ENCODE data around the gene COPZ2. TPM values are rescaled to one million over a fixed set of nuclear protein-coding genes. Genes with fewer than 3 reads are reported as not detected.

Gene COPZ2
- total RNA-seq, 1 donor from 2014 or later: 34.4 TPM

DNA sequence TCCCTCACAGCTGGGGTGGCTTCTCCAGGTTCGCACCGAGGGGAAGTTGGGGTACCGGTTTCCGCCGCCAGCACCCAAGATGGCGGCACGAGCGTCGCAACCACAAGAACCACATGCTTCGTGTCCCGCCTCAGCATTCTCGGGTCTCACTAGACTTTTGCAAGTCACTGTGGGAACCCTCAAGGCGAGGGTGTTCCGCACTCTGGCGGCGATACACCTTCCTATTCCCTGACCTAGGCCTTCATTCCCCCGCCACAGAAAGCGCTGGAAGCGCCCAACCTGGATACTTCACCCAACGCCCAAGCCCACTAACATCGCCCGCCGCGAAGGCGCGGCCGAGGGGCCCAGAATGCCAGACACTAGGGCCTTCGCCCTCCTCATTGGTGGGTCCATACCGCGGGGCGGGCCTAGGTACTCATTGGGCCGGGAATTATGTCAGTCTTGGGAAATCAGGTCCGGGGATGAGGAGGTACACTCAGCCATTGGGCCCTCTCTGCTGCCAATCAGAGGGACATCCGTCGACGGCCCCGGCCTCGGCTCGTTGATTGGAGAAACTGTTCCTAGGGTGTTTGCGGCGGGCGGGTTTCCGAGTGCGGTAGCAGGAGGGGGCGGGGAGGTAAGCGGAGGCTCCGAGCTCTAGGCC, 10.3 kb upstream of the COPZ2 start, which contains the start of gene NFE2L1:
TSS of gene NFE2L1 (plus strand) at position 619 of the 643 bp plus-strand sequence. CDS start 2,760 bp downstream, outside the sequence.
- H3K36me3 ChIP-seq: peaks cover 0 to 6% of the 10 kb centered on the region in 2 donors
- H3K9me3 ChIP-seq: no peaks in the 10 kb centered on the region
- intact Hi-C loops (cut with DNase I): no loop called here
- peak within 1 kb of the TSS; percentile 80 to 87 for H3K4me3 ChIP-seq
- peak in 1 of 2 donors; percentile 100 for DNase-seq (ENCODE audit: extremely low spot score in 2 of 2)
- H3K27me3 ChIP-seq: no peaks in the 10 kb centered on the region
- TF ChIP-seq POLR2A (IDR thresholded peaks at IDR 0.05) (peak in 1 of 2 donors; percentile 63), POLR2AphosphoS5 (IDR thresholded peaks at IDR 0.05; ENCODE audit: insufficient read depth in 1 of 2, low read depth in 1 of 2) (peak; percentile 89 to 97)
- TF ChIP-seq, protein P1, sequence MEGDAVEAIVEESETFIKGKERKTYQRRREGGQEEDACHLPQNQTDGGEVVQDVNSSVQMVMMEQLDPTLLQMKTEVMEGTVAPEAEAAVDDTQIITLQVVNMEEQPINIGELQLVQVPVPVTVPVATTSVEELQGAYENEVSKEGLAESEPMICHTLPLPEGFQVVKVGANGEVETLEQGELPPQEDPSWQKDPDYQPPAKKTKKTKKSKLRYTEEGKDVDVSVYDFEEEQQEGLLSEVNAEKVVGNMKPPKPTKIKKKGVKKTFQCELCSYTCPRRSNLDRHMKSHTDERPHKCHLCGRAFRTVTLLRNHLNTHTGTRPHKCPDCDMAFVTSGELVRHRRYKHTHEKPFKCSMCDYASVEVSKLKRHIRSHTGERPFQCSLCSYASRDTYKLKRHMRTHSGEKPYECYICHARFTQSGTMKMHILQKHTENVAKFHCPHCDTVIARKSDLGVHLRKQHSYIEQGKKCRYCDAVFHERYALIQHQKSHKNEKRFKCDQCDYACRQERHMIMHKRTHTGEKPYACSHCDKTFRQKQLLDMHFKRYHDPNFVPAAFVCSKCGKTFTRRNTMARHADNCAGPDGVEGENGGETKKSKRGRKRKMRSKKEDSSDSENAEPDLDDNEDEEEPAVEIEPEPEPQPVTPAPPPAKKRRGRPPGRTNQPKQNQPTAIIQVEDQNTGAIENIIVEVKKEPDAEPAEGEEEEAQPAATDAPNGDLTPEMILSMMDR (IDR thresholded peaks at IDR 0.05): no peak
- H3K4me1 ChIP-seq: peaks cover 65% of the 10 kb centered on the region
- H3K27ac ChIP-seq: peak within 1 kb of the TSS; percentile 99

DNA sequence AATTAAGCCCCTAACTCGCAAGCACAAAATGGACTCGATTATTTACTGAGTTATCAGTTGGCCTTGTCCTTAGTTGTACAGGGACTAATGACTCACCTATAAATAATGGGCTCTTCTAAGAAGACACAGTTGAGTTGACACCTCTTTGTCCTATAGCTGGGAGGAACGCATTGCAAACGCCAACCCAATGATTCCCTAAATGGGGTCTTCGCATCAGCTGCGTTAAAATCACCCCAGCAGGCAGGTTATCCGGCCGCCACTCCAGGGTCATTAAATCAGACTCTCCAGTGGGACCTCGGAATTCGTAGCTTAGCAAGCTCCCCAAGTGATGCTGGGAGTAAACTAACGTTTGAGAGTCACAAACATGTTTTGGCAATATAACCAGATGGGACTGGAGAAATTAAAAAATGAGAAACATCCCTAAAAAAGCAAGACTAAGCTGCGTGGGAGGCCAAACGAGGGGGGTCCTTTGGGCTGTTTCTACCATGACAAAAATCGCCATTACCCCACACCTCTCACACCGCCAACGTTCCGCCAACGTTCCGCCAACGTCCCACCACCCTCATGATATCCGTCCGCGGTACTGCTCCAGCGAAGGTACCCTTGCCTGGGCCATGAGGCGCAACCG, 9.6 kb upstream of the COPZ2 start:
- DNase-seq (ENCODE audit: extremely low spot score in 2 of 2): no peak
- Histone ChIP-seq H3K36me3 (peaks cover 0 to 6% of the 10 kb centered on the region in 2 donors), H3K4me3 (peak overlapping the region; percentile 80 to 87), H3K4me1 (peaks cover 58% of the 10 kb centered on the region), H3K9me3 (no peaks in the 10 kb centered on the region), H3K27me3 (no peaks in the 10 kb centered on the region), H3K27ac (peak overlapping the region; percentile 99)
- intact Hi-C loops (cut with DNase I): no loop called here
- TF ChIP-seq POLR2A (IDR thresholded peaks at IDR 0.05): no peak
- no peak for TF ChIP-seq POLR2AphosphoS5 (IDR thresholded peaks at IDR 0.05; ENCODE audit: insufficient read depth in 1 of 2, low read depth in 1 of 2)
- TF ChIP-seq, protein P1 (IDR thresholded peaks at IDR 0.05): no peak

DNA sequence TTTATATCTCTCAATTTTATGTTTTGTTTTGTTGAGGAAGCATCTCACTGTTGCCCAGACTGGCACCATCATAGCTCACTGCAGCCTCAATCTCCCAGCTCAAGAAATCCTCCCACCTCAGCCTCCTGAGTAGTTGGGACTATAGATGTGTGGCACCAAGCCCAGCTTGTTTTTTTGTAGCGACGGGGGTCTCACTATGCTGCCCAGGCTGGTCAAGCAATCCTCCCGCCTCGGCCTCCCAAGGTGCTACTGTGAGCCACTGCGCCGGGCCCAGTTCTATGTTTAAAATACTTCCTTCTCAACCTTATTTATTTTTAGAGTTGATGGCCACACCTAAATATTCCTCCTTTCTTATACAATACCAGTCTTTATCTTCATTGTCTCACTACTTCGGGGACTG, 8.7 kb upstream of the COPZ2 start:
- H3K27ac ChIP-seq: peak overlapping the region; percentile 99
- no peak for DNase-seq (ENCODE audit: extremely low spot score in 2 of 2)
- intact Hi-C loops (cut with DNase I): no loop called here
- H3K4me1 ChIP-seq: peaks cover 49% of the 10 kb centered on the region
- peaks cover 0 to 4% of the 10 kb centered on the region in 2 donors for H3K36me3 ChIP-seq
- H3K9me3 ChIP-seq: no peaks in the 10 kb centered on the region
- H3K4me3 ChIP-seq: no peak overlapping the region
- H3K27me3 ChIP-seq: no peaks in the 10 kb centered on the region
- TF ChIP-seq POLR2A (IDR thresholded peaks at IDR 0.05) (no peak), POLR2AphosphoS5 (IDR thresholded peaks at IDR 0.05; ENCODE audit: insufficient read depth in 1 of 2, low read depth in 1 of 2) (no peak)
- TF ChIP-seq, protein P1 (IDR thresholded peaks at IDR 0.05): no peak

DNA sequence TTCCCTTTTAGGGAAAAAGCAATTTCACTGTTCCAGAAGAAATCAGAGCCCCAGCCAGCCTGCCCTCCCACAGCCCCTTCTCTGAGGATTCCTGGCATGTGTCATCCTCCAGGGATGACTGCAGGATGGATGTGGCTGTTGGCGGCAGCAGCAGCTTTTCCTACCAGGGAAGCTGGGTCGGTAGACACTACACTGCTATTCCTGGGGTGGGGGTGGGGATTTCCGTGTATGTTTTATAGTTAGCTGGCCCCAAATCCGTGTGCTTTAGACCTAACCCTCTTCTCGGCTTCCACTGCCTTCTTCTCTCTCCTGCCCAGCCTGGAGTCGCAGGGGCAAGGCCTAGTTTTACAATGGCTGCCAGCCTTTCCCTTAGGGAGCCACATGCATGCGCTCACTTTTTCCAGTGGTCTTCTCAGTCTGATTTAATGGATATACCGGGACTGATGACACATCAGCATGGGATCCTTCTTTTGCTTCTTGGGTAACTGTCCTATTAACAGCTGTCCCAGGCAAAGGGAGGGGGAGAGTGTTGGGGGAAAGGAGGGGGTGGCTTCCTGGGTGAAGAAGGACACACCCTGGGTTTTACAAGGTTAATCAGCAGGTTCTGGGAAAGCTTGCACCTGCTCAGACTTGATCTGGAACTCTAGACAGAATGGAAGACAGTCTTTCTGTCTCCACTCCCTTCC, 7.9 kb upstream of the COPZ2 start:
- TF ChIP-seq POLR2A (IDR thresholded peaks at IDR 0.05) (no peak), POLR2AphosphoS5 (IDR thresholded peaks at IDR 0.05; ENCODE audit: insufficient read depth in 1 of 2, low read depth in 1 of 2) (peak in 1 of 2 donors; percentile 59)
- no peaks in the 10 kb centered on the region for H3K27me3 ChIP-seq
- intact Hi-C loops (cut with DNase I): no loop called here
- DNase-seq (ENCODE audit: extremely low spot score in 2 of 2): no peak
- no peak overlapping the region for H3K4me3 ChIP-seq
- peaks cover 41% of the 10 kb centered on the region for H3K4me1 ChIP-seq
- H3K9me3 ChIP-seq: no peaks in the 10 kb centered on the region
- peak overlapping the region; percentile 99 for H3K27ac ChIP-seq
- H3K36me3 ChIP-seq: no peaks in the 10 kb centered on the region

DNA sequence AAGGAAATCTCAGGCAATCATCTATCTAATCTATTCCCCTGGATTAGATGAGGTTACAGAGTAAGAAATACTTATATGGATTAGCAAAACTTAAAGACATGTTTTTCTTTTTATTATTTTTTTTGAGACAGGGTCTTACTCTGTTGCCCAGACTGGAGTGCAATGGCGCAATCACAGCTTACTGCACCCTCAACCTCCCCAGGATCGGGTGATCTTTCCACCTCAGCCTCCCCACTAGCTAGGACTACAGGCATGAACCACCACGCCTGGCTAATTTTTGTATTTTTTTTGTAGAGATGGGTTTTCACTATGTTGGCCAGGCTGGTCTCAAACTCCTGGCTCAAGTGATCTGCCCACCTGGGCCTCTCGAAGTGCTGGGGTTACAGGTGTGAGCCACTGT, 7.3 kb upstream of the COPZ2 start:
- peaks cover 34% of the 10 kb centered on the region for H3K4me1 ChIP-seq
- TF ChIP-seq, protein P1 (IDR thresholded peaks at IDR 0.05): no peak
- TF ChIP-seq POLR2A (IDR thresholded peaks at IDR 0.05): no peak
- TF ChIP-seq POLR2AphosphoS5 (IDR thresholded peaks at IDR 0.05; ENCODE audit: insufficient read depth in 1 of 2, low read depth in 1 of 2): no peak
- peak overlapping the region; percentile 99 for H3K27ac ChIP-seq
- intact Hi-C loops (cut with DNase I): no loop called here
- DNase-seq (ENCODE audit: extremely low spot score in 2 of 2): no peak
- H3K27me3 ChIP-seq: no peaks in the 10 kb centered on the region
- no peaks in the 10 kb centered on the region for H3K36me3 ChIP-seq
- no peak overlapping the region for H3K4me3 ChIP-seq
- H3K9me3 ChIP-seq: no peaks in the 10 kb centered on the region
